Peyer's patch (tissue), 4 donors: ENCODE measurements around the gene TULP4.
"Not testable (repeated sequence)": the region's sequence is repeated elsewhere in the genome, so short reads cannot be mapped to it uniquely, and the experiment has no call there.

Experiments used
- POLR2A ChIP-seq, 2 donors: fragments of 450-650 bp; IDR thresholded peaks; one replicate each; pipeline ENCODE4 v1.5.1; 2017; ENCODE audit warnings: antibody characterized with exemption in 2 of 2, mild to moderate bottlenecking in 2 of 2, moderate library complexity in 2 of 2
- TF ChIP-seq, protein P1 (sequence below), 6 experiments: fragments of 450-650 bp in 4 of 6; fragments of 200-600 bp in 2 of 6; sonication (generic) in 1 of 6; IDR thresholded peaks; one replicate each; pipeline ENCODE4 v1.5.1; 2017 to 2019; ENCODE audit warnings: antibody characterized with exemption in 6 of 6, mild to moderate bottlenecking in 3 of 6, moderate library complexity in 1 of 6

DNA sequence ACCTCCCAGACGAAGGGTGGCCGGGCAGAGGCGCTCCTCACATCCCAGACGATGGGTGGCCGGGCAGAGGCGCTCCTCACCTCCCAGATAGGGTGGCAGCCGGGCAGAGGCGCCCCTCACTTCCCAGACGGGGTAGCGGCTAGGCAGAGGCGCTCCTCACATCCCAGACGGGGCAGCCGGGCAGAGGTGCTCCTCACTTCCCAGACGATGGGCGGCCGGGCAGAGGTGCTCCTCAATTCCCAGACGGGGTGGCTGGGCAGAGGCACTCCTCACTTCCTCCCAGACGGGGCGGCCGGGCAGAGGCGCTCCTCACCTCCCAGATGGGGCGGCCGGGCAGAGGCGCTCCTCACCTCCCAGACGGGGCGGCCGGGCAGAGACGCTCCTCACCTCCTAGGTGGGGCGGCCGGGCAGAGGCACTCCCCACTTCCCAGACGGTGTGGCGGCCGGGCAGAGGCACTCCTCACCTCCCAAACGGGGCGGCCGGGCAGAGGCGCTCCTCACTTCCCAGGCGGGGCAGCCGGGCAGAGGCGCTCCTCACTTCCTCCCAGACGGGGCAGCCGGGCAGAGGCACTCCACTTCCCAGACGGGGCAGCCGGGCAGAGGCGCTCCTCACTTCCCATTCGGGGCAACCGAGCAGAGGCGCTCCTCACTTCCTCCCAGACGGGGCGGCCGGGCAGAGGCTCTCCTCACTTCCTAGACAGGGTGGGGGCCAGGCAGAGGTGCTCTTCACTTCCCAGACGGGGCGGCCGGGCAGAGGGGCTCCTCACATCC is 37.4 kb downstream of the TULP4 start:
- TF ChIP-seq, protein P1, sequence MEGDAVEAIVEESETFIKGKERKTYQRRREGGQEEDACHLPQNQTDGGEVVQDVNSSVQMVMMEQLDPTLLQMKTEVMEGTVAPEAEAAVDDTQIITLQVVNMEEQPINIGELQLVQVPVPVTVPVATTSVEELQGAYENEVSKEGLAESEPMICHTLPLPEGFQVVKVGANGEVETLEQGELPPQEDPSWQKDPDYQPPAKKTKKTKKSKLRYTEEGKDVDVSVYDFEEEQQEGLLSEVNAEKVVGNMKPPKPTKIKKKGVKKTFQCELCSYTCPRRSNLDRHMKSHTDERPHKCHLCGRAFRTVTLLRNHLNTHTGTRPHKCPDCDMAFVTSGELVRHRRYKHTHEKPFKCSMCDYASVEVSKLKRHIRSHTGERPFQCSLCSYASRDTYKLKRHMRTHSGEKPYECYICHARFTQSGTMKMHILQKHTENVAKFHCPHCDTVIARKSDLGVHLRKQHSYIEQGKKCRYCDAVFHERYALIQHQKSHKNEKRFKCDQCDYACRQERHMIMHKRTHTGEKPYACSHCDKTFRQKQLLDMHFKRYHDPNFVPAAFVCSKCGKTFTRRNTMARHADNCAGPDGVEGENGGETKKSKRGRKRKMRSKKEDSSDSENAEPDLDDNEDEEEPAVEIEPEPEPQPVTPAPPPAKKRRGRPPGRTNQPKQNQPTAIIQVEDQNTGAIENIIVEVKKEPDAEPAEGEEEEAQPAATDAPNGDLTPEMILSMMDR (IDR thresholded peaks at IDR 0.05), result not testable (repeated sequence)
- TF ChIP-seq POLR2A (IDR thresholded peaks at IDR 0.05), result not testable (repeated sequence)
